Measurements from ENCODE around the gene GRID1.

- TF ChIP-seq, protein P1, sequence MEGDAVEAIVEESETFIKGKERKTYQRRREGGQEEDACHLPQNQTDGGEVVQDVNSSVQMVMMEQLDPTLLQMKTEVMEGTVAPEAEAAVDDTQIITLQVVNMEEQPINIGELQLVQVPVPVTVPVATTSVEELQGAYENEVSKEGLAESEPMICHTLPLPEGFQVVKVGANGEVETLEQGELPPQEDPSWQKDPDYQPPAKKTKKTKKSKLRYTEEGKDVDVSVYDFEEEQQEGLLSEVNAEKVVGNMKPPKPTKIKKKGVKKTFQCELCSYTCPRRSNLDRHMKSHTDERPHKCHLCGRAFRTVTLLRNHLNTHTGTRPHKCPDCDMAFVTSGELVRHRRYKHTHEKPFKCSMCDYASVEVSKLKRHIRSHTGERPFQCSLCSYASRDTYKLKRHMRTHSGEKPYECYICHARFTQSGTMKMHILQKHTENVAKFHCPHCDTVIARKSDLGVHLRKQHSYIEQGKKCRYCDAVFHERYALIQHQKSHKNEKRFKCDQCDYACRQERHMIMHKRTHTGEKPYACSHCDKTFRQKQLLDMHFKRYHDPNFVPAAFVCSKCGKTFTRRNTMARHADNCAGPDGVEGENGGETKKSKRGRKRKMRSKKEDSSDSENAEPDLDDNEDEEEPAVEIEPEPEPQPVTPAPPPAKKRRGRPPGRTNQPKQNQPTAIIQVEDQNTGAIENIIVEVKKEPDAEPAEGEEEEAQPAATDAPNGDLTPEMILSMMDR (IDR thresholded peaks at IDR 0.05; ENCODE audit: low read length) = no peak
- TF ChIP-seq EZH2 (IDR thresholded peaks at IDR 0.05; ENCODE audit: borderline replicate concordance, low read length) = no peak
Observed at GRCh38 chr10:86216886-86217285, 149.7 kb downstream of the GRID1 start.
